G401.6 (cell line): Measurements from ENCODE around the gene PDXP.

ENCODE experiments used
- FAIRE-seq: peaks from 2 replicates; lab custom pipeline; 2012; peaks lifted over from hg19 to GRCh38; lab: Jason Lieb, UNC

The PDXP gene

DNA sequence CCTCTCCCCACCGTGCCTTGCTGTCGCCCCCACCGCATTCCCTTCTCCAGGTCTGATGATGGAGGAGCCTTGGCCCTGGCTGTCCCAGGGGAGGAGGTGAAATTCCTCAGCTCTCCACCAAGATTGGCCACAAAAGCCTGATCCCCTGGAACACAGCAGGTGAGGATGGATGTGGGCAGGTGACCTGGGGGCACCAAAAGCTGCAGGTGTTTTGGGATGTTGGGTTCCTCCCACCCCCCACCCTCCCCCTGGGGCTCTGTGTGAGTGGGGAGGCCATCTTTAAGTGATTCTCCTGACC, 39.0 kb downstream of the PDXP start:
- no peak for FAIRE-seq

GRCh38 chr22:37701141-37701786, 42.7 kb downstream of the PDXP start:
- FAIRE-seq = no peak

- FAIRE-seq = no peak
These were observed 45.4 kb downstream of the PDXP start for GRCh38 chr22:37703906-37704305.

DNA sequence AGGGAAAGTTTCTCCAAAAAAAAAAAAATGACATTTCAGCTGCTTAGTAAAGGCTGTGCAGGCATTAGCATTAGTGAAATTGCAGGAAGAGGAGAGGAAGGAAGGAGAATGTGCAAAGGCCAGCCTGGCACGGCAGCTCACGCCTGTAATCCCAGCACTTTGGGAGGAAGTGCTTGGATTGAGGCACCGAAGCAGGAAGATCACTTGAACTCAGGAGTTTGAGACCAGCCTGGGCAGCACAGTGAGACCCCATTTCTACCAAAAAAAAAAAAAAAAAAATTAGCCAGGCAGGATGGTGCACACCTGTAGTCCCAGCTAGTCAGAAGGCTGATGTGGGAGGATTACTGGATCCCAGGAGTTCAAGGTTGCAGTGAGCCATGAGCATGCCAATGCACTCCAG, 46.1 kb downstream of the PDXP start:
- no peak for FAIRE-seq

GRCh38 chr22:37705205-37705604, 46.7 kb downstream of the PDXP start:
- FAIRE-seq = no peak

- no peak for FAIRE-seq
These were observed 50.3 kb downstream of the PDXP start for GRCh38 chr22:37708580-37709444.

GRCh38 chr22:37709445-37709765, 50.9 kb downstream of the PDXP start:
- no peak for FAIRE-seq

GRCh38 chr22:37710675-37711074, 52.2 kb downstream of the PDXP start:
- FAIRE-seq = no peak

DNA sequence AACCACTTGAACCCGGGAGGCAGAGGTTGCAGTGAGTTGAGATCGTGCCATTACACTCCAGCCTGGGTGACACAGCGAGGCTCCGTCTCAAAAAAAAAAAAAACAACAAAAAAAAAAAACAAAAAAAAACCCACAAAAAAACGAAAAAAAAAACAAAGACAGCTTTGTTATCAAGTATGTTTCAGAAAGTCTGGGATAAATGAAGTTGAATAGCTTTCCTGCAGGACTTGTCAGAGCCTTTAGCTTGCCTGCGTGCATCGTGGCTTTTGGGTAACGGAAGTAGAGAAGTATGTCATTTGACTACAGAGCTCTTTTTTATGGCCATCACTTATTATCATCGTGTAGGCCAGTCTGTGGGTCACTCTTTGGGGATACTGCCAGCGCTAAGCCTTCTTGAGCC, 53.0 kb downstream of the PDXP start:
- no peak for FAIRE-seq

DNA sequence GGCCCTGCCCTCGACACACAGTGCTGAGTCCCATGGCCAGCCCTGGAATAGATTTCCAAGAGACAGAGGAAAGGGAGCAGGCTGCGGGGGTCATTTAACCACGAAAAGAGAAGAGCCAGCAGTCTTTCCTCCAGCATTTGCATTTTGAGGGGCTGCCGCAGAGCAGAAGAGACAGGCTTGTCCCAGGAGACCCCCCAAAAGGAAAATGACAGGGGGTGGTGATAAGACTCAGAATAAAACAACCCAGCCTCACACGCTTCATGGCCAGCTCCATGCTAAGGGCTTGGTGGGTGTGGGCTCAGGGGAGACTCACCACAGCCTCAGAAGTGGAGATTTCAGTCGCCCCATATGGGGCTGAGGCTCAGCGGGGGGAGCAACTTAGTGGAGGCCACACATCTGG, 55.2 kb downstream of the PDXP start:
- FAIRE-seq = no peak

GRCh38 chr22:37714634-37715033, 56.1 kb downstream of the PDXP start:
- no peak for FAIRE-seq

- FAIRE-seq = no peak
These were observed 57.2 kb downstream of the PDXP start for GRCh38 chr22:37715760-37716159.
